Stomach (tissue), 4 donors: Measurements from ENCODE around the gene CLTA.

Experiments
- POLR2AphosphoS5 ChIP-seq, 3 donors: sonication (generic); formaldehyde crosslinking; IDR thresholded peaks; one replicate each; pipeline ENCODE4 v1.6.1; 2016; ENCODE audit warnings: antibody characterized with exemption in 3 of 3
- TF ChIP-seq, protein P1 (sequence below), 7 experiments: fragments of 450-650 bp in 4 of 7; fragments of 200-600 bp in 3 of 7; sonication (generic) in 3 of 7; IDR thresholded peaks; one replicate each; pipeline ENCODE4 v1.5.1; 2016 to 2019; ENCODE audit warnings: antibody characterized with exemption in 7 of 7, control low read depth in 2 of 7, mild to moderate bottlenecking in 1 of 7

GRCh38 chr9:36154331-36154952 is 36.3 kb upstream of the CLTA start:
- TF ChIP-seq, protein P1, sequence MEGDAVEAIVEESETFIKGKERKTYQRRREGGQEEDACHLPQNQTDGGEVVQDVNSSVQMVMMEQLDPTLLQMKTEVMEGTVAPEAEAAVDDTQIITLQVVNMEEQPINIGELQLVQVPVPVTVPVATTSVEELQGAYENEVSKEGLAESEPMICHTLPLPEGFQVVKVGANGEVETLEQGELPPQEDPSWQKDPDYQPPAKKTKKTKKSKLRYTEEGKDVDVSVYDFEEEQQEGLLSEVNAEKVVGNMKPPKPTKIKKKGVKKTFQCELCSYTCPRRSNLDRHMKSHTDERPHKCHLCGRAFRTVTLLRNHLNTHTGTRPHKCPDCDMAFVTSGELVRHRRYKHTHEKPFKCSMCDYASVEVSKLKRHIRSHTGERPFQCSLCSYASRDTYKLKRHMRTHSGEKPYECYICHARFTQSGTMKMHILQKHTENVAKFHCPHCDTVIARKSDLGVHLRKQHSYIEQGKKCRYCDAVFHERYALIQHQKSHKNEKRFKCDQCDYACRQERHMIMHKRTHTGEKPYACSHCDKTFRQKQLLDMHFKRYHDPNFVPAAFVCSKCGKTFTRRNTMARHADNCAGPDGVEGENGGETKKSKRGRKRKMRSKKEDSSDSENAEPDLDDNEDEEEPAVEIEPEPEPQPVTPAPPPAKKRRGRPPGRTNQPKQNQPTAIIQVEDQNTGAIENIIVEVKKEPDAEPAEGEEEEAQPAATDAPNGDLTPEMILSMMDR (IDR thresholded peaks at IDR 0.05): no peak
- peak in 2 of 3 donors; percentile 8 to 11 for TF ChIP-seq POLR2AphosphoS5 (IDR thresholded peaks at IDR 0.05)
